GM04503 (cell line): Measurements from ENCODE around the gene AOPEP.
A peak's percentile ranks its signal among the peaks of the same experiment; 100 is the strongest.
"Not testable (repeated sequence)": the region's sequence is repeated elsewhere in the genome, so short reads cannot be mapped to it uniquely, and the experiment has no call there.

Experiments
- DNase-seq: peaks from one replicate; pipeline ENCODE4 v3.0.0-alpha.2; 2012; ENCODE audit warnings: low read depth

Gene AOPEP

GRCh38 chr9:94869415-94869843 lies 142.9 kb downstream of the AOPEP start:
- no peak for DNase-seq

DNA sequence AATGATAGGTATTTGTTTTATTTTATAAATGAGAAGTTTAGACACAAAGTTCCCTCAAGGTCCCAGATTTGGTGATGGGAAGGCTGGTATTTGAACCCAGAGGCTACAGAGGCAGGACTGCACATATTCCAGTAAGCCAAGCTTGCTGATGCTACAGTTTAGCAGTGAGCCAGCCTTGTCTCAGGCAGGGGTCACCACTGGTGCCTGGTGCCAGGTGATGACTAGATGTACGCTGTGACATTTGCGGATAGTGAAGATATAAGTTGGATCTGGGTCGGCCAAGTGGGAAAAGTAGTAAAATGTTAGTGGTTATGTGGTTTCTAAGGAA lies 143.9 kb downstream of the AOPEP start:
- no peak for DNase-seq

DNA sequence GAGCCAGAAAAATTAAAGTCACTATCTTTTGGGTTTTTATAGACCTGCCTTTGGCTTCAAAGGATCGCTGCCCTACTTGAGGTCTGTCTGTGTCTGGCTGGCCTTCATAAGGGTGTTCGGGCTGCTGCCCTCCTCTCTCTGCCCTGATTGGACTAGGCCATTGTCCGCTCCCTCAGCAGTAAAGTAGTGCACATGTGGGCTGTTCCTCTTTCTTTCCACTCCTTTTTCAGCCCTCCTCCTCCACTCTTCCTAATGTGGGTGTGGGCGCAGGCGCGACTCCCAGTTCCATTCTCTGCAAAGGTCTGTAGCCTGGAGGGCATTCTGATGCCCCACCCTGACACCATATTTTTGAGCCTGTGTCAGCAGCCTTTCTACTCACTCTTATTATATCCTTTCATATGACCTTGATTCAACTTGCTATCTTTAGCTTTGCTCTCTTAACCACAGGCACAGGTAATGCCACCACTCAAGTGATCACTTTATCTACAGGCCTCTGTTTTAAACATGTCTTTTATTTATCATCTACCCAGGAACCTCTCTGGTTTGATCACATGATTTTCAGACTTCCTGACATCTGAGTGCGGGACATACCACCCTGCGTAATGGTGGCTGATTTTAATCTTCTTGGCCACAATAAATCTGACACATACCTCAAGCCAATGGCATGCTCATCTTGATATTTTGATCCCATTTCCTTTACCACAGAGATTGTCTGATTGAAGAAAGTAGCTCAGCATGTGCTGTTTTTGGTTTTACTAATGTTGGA lies 144.5 kb downstream of the AOPEP start:
- DNase-seq = peak; percentile 71

GRCh38 chr9:94872083-94872833 lies 145.8 kb downstream of the AOPEP start:
- no peak for DNase-seq

GRCh38 chr9:94872891-94873511 lies 146.5 kb downstream of the AOPEP start:
- peak; percentile 35 for DNase-seq

DNA sequence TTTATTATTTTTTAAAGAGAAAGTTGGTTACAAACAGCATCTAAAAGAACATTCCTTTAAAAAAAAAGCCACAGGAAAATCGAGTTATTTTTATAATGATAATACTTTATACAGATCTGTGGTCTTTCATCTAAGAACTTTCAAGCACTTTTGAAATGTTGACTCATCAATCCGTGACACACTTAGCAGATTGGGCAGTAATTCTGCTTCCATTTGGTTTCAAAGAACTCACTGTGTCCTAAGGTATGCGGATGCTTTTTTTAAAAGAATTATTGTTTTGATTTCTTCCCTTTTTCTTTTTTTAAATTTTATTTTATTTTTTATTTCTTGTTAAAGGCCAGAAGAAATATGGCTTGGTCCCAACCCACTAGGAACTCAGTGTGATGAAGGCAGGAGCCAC lies 147.8 kb downstream of the AOPEP start:
- peak; percentile 86 for DNase-seq

DNA sequence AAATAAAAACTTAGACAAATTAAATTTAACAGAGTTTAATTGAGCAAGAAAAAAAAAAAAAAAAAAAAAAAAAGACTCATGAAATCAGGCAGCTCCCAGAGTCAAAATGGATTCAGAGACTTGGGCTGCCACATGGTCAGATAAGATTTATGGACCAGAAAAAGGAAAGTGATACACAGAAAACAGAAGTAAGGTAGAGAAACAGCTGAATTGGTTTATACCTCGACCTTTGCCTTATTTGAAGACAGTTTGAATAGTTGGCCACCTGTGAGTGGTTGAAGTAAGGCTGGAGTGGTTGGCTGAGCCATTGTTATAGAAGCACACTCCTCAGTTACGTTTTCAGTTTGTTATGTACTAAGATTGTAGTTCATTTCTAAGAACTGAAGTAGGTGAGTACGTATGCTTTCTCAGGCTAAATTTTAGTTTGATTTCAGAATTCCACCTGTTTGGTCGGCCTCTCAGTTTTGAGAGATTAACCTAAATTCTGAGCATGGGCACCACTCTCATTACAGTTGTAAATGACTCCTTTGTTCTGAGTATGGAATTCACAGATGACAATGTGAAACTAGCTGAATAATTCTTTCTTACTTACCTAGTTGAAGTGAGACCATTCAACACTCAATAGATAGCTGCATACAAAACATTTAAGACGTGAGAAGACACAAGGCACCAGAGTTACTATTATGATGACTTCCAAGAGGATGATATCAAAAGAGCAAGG lies 149.0 kb downstream of the AOPEP start:
- no peak for DNase-seq

DNA sequence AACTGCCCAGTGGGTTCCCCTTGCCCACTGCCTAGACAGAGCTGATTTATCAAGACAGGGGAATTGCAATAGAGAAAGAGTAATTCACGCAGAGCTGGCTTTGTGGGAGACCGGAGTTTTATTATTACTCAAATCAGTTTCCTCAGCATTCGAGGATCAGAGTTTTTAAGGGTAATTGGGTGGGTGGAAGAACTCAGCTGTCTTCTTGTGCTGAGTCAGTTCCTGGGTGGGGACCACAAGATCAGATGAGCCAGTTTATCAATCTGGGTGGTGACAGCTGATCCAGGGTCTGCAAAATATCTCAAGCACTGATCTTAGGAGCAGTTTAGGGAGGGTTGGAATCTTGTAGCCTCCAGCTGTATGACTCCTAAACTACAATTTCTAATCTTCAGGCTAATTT lies 152.3 kb downstream of the AOPEP start:
- DNase-seq = not testable (repeated sequence)

GRCh38 chr9:94879230-94879629 lies 152.7 kb downstream of the AOPEP start:
- DNase-seq = no peak

- DNase-seq = no peak
Observed at GRCh38 chr9:94881023-94881422, 154.5 kb downstream of the AOPEP start.

DNA sequence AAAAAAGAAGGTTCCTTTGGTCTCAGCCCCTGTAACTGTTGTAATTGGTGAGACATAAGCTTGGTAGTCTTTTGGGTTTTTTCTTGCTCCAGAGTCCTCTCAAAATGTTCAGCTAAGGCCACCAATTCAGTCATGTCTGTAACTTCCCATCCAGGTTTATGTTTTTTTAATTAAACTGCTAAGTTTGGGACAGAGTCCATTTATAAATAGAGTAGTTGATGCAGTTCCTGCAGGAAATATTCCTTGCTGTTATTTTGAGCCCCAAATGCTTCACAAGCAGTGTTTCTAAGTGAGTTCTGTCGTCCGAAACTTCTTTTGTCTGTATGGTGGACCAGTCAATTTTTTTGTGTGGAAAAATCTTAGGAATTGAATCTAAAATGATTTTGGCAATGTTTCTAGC lies 155.0 kb downstream of the AOPEP start:
- DNase-seq = no peak

GRCh38 chr9:94881940-94882339 lies 155.4 kb downstream of the AOPEP start:
- no peak for DNase-seq

DNA sequence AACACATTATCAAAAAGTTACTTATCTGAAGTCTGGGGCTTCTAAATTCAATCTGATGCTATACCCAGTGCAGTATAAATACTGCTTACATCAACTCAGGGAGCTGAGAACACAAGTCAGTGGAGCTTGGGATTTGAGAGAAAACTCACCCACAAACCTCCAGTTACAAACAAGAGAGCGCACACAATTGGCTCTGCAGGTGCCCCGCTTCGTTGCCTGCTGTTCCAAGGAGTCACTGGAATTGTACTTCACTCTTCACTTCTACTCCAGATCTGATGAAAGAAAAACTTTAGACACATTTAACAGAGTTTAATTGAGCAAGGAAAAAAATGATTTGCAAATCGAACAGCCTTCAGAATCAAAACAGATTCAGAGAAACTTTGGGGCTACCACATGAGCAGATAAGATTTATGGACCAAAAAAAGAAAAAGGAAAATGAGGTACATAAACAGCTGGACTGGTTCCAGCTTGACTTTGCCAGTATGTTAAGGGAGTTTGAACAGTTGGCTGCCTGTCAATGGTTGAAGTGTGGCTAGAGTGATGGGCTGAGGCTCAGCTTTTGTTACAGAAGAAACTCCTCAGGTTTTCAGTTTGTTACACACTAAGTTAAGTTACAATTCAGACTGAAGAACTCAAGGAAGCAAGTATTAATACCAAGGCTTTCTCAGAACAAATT lies 156.6 kb downstream of the AOPEP start:
- DNase-seq = no peak

DNA sequence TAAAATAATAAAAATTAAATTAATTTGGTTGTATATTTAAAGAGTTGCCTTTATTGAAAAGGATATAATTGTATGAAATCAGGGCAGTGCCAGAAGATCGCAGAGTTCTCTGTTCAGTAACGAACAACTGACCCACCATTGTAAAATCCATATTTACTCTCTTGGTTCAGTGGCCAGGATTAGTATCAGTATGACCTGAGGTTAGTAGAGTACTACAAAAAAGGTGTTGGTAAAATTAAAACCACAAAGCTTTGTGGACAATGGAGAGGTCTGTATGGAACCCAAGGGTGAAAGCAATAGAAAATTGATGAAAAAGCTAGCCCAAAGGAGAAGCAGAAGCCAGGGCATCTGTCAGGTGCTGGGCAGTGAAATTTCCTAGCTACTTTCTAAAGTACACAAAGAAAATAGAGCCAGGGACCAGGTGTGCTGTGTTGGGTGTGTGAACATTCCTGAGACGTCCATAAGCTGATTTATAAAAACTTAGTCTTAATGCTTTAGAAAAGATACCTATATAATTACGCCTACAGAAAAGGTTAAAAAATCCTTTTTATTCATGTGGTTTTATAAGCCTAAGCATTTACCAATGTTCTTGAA lies 159.5 kb downstream of the AOPEP start:
- DNase-seq = no peak

- no peak for DNase-seq
Observed at GRCh38 chr9:94887721-94888120, 161.2 kb downstream of the AOPEP start.

- no peak for DNase-seq
Observed at GRCh38 chr9:94888775-94889174, 162.3 kb downstream of the AOPEP start.

GRCh38 chr9:94889628-94890027 lies 163.1 kb downstream of the AOPEP start:
- no peak for DNase-seq

DNA sequence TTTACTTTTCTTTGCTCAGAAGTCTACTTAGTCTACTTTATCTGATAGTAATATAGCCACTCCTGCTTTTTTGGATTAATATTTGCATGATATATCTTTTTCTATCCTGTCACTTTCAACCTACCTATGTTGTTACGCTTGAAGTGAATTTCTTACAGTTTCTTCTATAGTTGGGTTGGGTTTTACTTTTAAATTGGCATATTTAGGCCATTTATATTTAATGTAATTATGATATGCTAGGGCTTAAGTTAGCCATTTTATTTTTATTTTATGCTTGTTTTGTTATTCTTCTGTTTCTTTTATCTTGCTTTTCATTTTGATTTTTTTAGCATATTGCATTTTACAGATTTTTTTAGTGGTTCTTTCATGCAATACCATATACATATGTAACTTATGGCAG lies 164.7 kb downstream of the AOPEP start:
- no peak for DNase-seq

DNA sequence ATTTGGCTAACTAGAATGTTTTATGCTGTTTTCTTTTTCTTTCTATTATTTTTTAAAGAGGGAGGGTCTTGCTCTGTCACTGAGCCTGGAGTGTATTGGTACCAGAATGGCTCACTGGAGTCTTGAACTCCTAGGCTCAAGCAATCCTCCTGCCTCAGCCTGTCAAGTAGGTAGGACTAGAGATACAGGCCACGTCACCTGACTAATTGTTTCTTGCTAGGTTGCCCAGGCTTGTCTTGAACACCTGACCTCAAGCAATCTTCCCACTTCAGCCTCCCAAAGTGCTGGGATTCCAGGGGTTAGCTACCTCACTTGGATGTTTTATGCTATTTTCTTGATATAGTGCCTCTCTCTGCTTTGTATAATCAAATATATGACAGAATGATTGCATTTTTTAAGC lies 166.2 kb downstream of the AOPEP start:
- DNase-seq = no peak

- no peak for DNase-seq
Observed at GRCh38 chr9:94894094-94894699, 167.7 kb downstream of the AOPEP start.

GRCh38 chr9:94895668-94896067 lies 169.2 kb downstream of the AOPEP start:
- DNase-seq = no peak
